NCI-H146 treated with DMSO at 0.1 percent for 48 hours (cell line): Measurements from ENCODE around the gene LIPF.
"Not testable (repeated sequence)": the region's sequence is repeated elsewhere in the genome, so short reads cannot be mapped to it uniquely, and the experiment has no call there.

Experiments
- DNase-seq: peaks from one replicate; lab custom pipeline; 2025; ENCODE audit not compliant: unreplicated experiment; lab: John Stamatoyannopoulos, UW

LIPF gene, protein sequence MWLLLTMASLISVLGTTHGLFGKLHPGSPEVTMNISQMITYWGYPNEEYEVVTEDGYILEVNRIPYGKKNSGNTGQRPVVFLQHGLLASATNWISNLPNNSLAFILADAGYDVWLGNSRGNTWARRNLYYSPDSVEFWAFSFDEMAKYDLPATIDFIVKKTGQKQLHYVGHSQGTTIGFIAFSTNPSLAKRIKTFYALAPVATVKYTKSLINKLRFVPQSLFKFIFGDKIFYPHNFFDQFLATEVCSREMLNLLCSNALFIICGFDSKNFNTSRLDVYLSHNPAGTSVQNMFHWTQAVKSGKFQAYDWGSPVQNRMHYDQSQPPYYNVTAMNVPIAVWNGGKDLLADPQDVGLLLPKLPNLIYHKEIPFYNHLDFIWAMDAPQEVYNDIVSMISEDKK

GRCh38 chr10:88664142-88664541 is at the start of gene LIPF:
LIPF (plus strand) TSS chr10:88664442; CDS start chr10:88667298, 2,856 bp downstream.
- DNase-seq = no peak

DNA sequence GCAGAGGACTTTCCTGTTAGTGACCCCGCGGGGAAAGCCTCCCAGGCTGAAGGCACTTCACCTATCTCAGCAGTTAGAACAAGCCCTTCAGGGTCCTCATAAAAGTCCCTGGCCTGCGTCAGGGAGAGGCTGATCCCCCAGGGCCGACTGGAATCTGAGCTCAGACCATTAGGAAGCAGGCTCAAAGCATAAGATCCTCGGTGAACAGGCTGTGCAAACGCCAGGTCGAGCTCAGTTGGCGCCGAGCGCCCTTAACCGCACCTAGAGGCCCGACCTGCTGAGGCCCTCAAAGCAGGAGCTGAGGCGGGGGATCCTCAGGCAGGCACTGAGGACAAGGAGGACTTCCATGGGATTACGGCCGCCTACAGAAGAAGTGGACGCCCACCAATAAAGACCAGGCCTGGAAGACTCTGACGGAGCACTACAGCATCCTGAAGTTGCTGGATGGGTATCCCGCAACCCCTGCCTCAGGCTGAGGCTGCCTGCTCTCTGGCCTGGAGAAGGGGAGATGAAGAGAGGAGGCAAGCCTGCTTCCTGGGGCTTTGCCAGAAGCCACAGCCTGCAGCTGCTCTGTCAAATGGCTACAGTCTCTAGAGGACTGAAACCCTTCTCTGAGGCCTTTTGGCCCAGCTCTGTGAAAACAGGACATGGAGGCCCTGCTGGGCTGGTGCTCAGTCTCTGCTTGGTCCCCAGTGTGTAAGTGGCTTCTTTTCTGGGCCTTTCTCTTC is 47.8 kb upstream of the LIPF start:
- no peak for DNase-seq

GRCh38 chr10:88617772-88618300 is 46.4 kb upstream of the LIPF start:
- DNase-seq = no peak

DNA sequence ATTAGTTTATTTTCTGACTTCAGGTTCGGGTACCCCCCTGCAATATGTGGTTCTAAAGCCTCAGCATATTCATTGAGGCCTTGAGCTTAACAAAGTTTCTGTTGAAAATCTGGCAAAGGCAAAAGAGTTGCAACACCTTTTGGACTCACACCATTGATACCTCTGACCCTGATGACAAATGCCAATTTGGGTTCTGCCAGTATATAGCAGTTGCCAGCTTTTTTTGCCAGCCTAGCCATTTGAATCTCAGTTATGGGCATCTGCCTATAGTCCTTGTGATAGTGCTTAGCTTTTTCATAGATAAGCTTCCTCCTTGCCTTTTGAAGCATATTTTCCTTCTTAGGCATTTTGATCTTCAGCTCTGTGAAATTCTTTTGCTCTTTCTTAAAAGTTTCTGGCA is 45.7 kb upstream of the LIPF start:
- DNase-seq = no peak

DNA sequence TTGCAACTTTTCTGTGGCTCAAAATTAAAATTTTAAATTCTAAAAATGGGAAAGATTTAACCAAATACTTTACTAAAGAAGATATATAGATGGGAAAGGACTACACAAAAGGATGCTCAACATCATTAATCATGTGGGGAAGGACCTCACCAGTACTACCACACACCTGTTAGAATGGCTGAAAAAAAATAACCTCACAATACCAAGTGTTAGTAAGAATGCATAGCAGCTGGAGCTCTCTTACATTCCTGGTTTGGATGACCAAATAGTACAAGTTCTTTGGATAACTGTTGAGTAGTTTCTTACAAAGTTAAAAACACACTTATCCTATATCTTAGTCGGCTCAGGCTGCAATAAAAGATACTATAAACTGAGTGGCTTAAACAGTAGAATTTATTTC is 43.8 kb upstream of the LIPF start:
- no peak for DNase-seq

GRCh38 chr10:88623835-88624234 is 40.4 kb upstream of the LIPF start:
- no peak for DNase-seq

DNA sequence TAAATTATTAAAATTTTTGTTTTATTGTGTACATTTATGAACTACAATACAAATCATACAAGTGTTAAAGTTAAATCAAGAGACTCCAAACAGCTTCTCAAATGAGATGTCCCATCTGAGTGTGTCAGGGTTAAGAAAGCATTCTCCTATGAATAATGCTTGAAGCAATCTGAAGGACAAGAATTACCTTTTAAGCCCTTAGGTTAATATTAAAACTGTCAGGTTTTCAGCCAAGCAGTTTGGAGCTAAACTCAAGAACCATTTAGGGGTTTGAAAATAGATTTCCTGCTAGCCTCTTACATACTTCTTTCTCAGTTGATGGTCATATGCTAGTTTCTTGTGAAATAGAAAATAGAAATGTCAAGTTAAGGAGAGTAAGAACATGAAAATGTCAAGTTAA is 39.4 kb upstream of the LIPF start:
- no peak for DNase-seq

- DNase-seq = no peak
These were observed 24.1 kb upstream of the LIPF start for GRCh38 chr10:88640186-88640585.

DNA sequence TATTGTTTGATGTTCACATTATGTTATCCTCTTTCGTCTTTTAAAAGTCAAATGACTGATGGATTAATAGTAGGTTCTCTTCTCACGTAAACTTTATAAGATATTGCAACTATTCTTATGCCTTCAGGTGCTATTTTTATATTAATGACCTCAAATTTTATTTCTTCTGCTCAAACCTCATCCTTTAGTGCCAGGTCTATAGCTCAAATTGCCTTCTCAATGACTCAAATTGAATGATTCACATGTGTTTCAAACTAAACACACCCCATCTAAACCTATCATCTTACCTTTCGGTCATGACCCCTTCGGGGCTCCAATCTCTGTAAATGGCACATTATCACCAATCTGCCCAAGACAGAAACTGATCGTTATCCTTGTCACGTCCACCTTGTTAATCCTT is 22.0 kb upstream of the LIPF start:
- DNase-seq = no peak

DNA sequence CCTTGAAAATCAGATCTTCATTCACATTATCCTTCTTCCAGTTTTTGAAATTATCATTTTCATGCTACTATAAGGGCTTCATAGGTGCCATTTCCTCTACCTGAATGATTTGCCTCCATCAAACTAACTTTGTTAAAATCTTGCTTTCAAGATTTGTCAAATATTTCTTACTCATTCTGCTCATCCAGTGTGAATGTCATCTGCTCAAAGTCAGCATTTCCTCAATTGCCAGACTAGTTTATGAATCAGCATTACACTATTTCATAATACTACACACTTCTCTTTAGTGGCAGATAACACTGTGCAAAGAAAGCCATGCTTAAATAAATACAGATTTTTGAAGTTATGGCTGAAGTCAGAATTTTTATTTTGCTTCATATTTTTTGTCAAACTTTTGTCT is 21.3 kb upstream of the LIPF start:
- DNase-seq = no peak

GRCh38 chr10:88647061-88647615 is 17.1 kb upstream of the LIPF start:
- DNase-seq = no peak

GRCh38 chr10:88651101-88651551 is 13.1 kb upstream of the LIPF start:
- no peak for DNase-seq

GRCh38 chr10:88652616-88653015 is 11.6 kb upstream of the LIPF start:
- DNase-seq = no peak

- no peak for DNase-seq
These were observed 6.3 kb upstream of the LIPF start for GRCh38 chr10:88657901-88658300.

DNA sequence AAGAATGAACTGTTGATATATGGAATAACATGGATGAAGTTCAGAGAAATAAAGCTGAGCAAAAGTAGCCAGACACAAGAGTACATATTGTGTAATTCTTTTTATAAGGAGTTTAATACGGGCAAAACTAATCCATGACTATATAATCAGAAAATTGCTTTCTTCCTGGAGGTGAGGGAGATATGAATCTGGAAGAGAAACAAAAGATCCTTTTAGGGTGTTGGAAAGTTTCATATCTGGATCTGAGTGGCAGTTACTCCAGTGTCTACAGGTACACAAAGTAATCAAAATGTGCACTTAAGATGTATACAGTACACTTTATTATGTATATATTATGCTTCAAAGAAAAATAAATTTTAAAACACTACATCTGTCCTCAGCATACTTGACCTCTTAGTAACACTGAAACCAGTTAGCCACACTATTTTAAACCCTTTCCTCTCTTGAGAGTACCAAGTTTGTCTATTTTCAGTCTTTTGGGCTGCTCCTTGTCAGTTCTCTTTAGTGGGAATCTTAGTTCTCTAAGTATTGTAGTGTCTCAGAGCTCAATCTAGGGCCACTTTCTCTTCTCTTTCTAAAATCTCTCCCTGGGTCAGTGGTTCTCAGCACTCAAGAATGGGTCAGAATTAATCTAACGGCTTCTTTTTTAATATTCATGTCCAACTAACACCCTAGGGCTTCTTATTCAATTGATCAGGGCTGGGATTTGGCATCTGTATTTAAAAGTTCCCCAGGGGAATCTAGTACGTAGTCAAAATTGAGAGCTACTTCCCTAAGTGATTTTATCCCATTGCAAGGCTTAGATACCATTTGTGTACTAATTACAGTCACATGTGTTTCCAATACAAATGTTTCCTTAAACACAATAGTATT is 4.3 kb upstream of the LIPF start:
- DNase-seq = no peak

- DNase-seq = no peak
These were observed 3.7 kb upstream of the LIPF start for GRCh38 chr10:88660598-88660884.

DNA sequence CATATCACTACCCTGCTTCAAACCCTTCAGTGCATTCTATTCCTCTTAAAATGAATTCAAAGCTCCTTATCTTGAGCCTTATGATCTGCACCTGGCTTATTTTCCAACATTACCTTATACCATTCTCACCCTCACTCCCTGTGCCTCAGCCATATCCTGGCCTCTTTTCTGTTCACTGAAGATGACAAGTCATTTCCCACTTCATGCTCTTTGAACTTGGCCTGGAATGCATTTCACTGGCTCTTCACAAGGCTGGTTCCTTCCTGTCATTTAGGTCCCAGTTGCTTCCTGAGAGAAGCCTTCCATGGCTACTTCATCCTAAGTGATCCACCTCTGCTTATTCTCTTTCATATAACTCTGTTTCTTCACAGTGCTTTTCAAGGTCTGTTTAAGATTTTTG is 3.2 kb upstream of the LIPF start:
- DNase-seq = no peak

DNA sequence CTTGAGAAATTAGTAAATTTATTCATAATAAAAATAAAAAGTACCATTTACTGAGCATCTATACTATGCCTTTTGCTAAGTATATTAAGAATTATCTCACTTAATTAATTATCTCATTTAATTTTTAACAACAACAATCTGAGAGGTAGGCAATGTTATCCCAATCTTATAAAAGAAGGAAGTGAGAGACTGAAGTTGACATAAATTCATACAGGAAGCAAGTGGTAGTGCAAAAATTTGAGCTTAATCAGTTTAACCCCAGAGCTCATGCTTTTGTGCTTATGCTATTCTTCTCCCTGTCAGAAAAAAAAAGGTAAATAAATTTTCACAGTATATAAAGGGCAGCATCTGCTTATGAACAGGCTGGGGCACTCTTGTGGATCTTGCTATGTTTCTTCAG is 2.7 kb upstream of the LIPF start:
- DNase-seq = no peak

GRCh38 chr10:88663153-88663552 is 1.1 kb upstream of the LIPF start:
- DNase-seq = not testable (repeated sequence)

GRCh38 chr10:88668465-88668864 is 4.2 kb downstream of the LIPF start:
- DNase-seq = no peak

DNA sequence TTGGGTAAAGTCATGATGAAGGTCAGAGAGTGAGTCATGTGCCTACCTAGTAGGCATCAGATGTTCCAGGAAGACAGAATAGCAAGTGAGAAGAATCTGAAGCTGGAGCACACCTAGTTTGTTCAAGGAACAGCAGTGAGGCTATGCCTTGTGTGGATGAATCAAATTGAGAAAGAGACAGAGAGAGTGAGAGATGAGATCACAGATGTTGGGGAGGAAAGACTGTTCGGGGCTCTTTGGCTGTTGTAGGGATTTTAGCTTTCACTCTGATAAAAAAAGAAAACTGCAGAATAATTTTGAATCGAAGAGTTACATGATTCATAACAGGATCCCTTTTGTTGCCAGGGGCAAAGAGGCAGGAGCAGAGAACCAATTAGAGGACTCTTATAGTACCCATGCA is 6.3 kb downstream of the LIPF start:
- no peak for DNase-seq
